CD14-positive monocyte (primary cell): ENCODE data around the gene HIVEP3. TPM values are rescaled to one million over a fixed set of nuclear protein-coding genes. Genes with fewer than 3 reads are reported as not detected.

Source experiments
- DNase-seq, 3 donors: peaks; one replicate each; pipeline ENCODE4 v3.0.0-alpha.2; 2011 to 2022
- H2AFZ ChIP-seq: 2 replicates; pipeline ENCODE4 v1.6.0; 2012; ENCODE audit warnings: mild to moderate bottlenecking, low read depth, low read length, inconsistent platforms; ENCODE audit not compliant: insufficient read depth, poor library complexity, severe bottlenecking
- H3K27ac ChIP-seq, 2 donors: 1 replicate in 1 of 2; 2 replicates in 1 of 2; pipeline ENCODE4 v1.5.1; 2012 to 2013; ENCODE audit warnings: low read length in 2 of 2, control low read depth in 1 of 2, inconsistent platforms in 1 of 2, low read depth in 1 of 2, mild to moderate bottlenecking in 1 of 2
- H3K27me3 ChIP-seq, 2 donors: one replicate each; pipeline versions ENCODE4 v1.6.0 to v1.6.1; 2011 to 2013; ENCODE audit warnings: low read length in 2 of 2; ENCODE audit not compliant: control insufficient read depth in 2 of 2, insufficient read depth in 2 of 2
- H3K36me3 ChIP-seq, 2 donors: replicated peaks in 1 of 2; 1 replicate in 1 of 2; 2 replicates in 1 of 2; pipeline versions ENCODE4 v1.5.1 to v1.6.1; 2012 to 2013; ENCODE audit warnings: low read length in 2 of 2, control low read depth in 1 of 2, inconsistent platforms in 1 of 2, mild to moderate bottlenecking in 1 of 2; ENCODE audit not compliant: insufficient read depth in 2 of 2, control insufficient read depth in 1 of 2
- H3K4me1 ChIP-seq, 2 donors: 1 replicate in 1 of 2; 2 replicates in 1 of 2; pipeline versions ENCODE4 v1.5.1 to v1.6.1; 2012 to 2013; ENCODE audit warnings: low read length in 2 of 2, control low read depth in 1 of 2, inconsistent platforms in 1 of 2, mild to moderate bottlenecking in 1 of 2, moderate library complexity in 1 of 2; ENCODE audit not compliant: insufficient read depth in 2 of 2, control insufficient read depth in 1 of 2
- H3K4me2 ChIP-seq: replicated peaks from 2 replicates; pipeline ENCODE3; 2012; ENCODE audit warnings: low read length, moderate library complexity, mild to moderate bottlenecking; ENCODE audit not compliant: poor library complexity, severe bottlenecking; ENCODE audit errors: extremely low read depth
- H3K4me3 ChIP-seq, 3 experiments: fragments of 200-600 bp in 1 of 3; sonication (generic) in 1 of 3; replicated peaks in 1 of 3; 1 replicate in 2 of 3; 2 replicates in 1 of 3; pipeline ENCODE4 v1.5.1; 2011 to 2013; ENCODE audit warnings: low read length in 3 of 3, mild to moderate bottlenecking in 3 of 3, control low read depth in 2 of 3, low read depth in 2 of 3, inconsistent platforms in 1 of 3, moderate library complexity in 1 of 3
- H3K79me2 ChIP-seq: 2 replicates; pipeline ENCODE4 v1.6.0; 2012; ENCODE audit warnings: mild to moderate bottlenecking, control low read depth, inconsistent platforms, low read length, moderate library complexity; ENCODE audit not compliant: insufficient read depth
- H3K9ac ChIP-seq: 2 replicates; pipeline ENCODE4 v1.6.0; 2017; ENCODE audit warnings: low read length, mild to moderate bottlenecking; ENCODE audit not compliant: insufficient read depth, poor library complexity, severe bottlenecking
- H3K9me3 ChIP-seq, 2 donors: replicated peaks in 1 of 2; 1 replicate in 1 of 2; 2 replicates in 1 of 2; pipeline versions ENCODE4 v1.5.1 to v1.6.1; 2012 to 2013; ENCODE audit warnings: low read length in 2 of 2, control low read depth in 1 of 2; ENCODE audit not compliant: control insufficient read depth in 1 of 2, insufficient read depth in 1 of 2
- H4K20me1 ChIP-seq: 2 replicates; pipeline ENCODE4 v1.6.0; 2012; ENCODE audit warnings: mild to moderate bottlenecking, low read length, control low read depth, moderate library complexity; ENCODE audit not compliant: insufficient read depth
- H3K27ac Mint-ChIP-seq, 7 donors: one replicate each; pipeline ENCODE4 v1.8.0; 2020; ENCODE audit warnings: mild to moderate bottlenecking in 7 of 7, mixed read lengths in 7 of 7, moderate library complexity in 6 of 7, inconsistent platforms in 2 of 7
- H3K27me3 Mint-ChIP-seq, 3 donors: one replicate each; pipeline ENCODE4 v1.8.0; 2021 to 2022; ENCODE audit warnings: low read depth in 3 of 3, mild to moderate bottlenecking in 3 of 3, mixed read lengths in 3 of 3, moderate library complexity in 3 of 3, inconsistent platforms in 1 of 3
- H3K36me3 Mint-ChIP-seq, 2 donors: one replicate each; pipeline ENCODE4 v1.8.0; 2020; ENCODE audit warnings: mixed read lengths in 2 of 2, inconsistent platforms in 1 of 2, mild to moderate bottlenecking in 1 of 2
- H3K4me1 Mint-ChIP-seq: one replicate; pipeline ENCODE4 v1.8.0; 2020; ENCODE audit warnings: mild to moderate bottlenecking, mixed read lengths
- H3K4me3 Mint-ChIP-seq, 2 donors: one replicate each; pipeline ENCODE4 v1.8.0; 2020; ENCODE audit warnings: mild to moderate bottlenecking in 2 of 2, mixed read lengths in 2 of 2, moderate library complexity in 1 of 2
- H3K9me3 Mint-ChIP-seq, 7 donors: one replicate each; pipeline ENCODE4 v1.8.0; 2020 to 2022; ENCODE audit warnings: mixed read lengths in 7 of 7, mild to moderate bottlenecking in 6 of 7, moderate library complexity in 6 of 7, inconsistent platforms in 2 of 7
- WGBS: methylation state at CpG from one replicate; pipeline ENCODE4 v1.1.5; 2013; ENCODE audit warnings: missing lambda C conversion rate; ENCODE audit not compliant: insufficient coverage; 5-methylcytosine and 5-hydroxymethylcytosine counted together
- intact Hi-C, 2 donors: fragments of 100-400 bp; cut with micrococcal nuclease; formaldehyde crosslinking; loops; one replicate each; pipeline versions ENCODE4 v1.15.0 to v1.15.1; 2023
- polyA plus RNA-seq, 3 donors: library from polyadenylated mRNA; depleted of rRNA in 1 of 3; unstranded in 2 of 3; stranded (reverse) in 1 of 3; fragments of 300-500 nt in 2 of 3; fragments of >200 nt in 1 of 3; fragmentation: Illumina TruSeq in 2 of 3; gene quantifications; 1 replicate in 2 of 3; 2 replicates in 1 of 3; pipeline ENCODE4 v1.2.3, GENCODE V29; 2012 to 2021
- TF ChIP-seq, protein P1 (sequence below): fragments of 200-600 bp; IDR thresholded peaks from one replicate; pipeline ENCODE4 v1.8.0; 2022; ENCODE audit warnings: antibody characterized with exemption, mild to moderate bottlenecking

Gene HIVEP3
- polyA plus RNA-seq, 3 donors, result 1.2 to 3.7 (median 1.8) TPM

DNA sequence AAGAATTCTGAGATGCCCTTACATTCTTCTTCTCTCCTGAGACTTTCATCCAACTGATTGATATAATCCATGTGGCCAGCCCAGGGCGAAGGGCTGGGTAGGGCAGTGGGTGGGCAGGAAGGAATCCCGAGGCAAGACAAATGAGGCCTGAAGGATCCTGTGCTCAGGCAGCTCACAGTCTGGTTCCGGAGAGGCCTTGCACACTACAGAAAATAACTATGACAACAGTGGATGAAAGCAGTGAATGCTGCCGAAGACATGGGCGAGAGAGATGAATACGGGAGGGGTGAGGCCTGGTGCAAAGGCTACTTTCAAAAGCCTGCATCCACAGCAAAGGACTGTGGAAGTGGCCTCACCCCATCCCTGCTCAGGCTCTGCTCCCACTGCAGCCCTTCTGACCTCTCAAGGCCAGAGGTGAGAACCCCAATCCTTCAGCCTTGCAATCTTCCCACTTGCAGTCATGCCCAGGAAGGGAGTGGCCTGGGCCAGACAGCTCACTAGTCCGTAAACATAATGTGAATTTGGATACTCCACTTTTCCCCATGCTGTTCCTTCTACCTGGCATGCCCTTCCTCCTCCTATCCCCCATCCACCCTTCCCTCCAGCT lies 250.6 kb downstream of the HIVEP3 start:
- peaks cover 31% of the 10 kb centered on the region for H3K4me1 Mint-ChIP-seq
- H3K27me3 ChIP-seq, result no peaks in the 10 kb centered on the region
- TF ChIP-seq, protein P1, sequence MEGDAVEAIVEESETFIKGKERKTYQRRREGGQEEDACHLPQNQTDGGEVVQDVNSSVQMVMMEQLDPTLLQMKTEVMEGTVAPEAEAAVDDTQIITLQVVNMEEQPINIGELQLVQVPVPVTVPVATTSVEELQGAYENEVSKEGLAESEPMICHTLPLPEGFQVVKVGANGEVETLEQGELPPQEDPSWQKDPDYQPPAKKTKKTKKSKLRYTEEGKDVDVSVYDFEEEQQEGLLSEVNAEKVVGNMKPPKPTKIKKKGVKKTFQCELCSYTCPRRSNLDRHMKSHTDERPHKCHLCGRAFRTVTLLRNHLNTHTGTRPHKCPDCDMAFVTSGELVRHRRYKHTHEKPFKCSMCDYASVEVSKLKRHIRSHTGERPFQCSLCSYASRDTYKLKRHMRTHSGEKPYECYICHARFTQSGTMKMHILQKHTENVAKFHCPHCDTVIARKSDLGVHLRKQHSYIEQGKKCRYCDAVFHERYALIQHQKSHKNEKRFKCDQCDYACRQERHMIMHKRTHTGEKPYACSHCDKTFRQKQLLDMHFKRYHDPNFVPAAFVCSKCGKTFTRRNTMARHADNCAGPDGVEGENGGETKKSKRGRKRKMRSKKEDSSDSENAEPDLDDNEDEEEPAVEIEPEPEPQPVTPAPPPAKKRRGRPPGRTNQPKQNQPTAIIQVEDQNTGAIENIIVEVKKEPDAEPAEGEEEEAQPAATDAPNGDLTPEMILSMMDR, result no peak
- peaks cover 15 to 20% of the 10 kb centered on the region in 2 donors for H3K4me1 ChIP-seq
- H3K27ac ChIP-seq, result no peak overlapping the region
- no peak overlapping the region for H3K27ac Mint-ChIP-seq
- no peak overlapping the region for H3K4me3 Mint-ChIP-seq
- H3K4me3 ChIP-seq, result no peak overlapping the region
- H3K4me2 ChIP-seq, result no peak overlapping the region
- DNase-seq, result no peak
- intact Hi-C loops, result loop anchor here in 1 of 2 donors (10.0 kb wide), 1 partner anchor 57 kb away; no protein-coding TSS in a partner anchor
- peaks cover 0 to 1% (median 0%) of the 10 kb centered on the region in 7 donors for H3K9me3 Mint-ChIP-seq
- H3K36me3 Mint-ChIP-seq, result peaks cover 0 to 2% of the 10 kb centered on the region in 2 donors
- no peak overlapping the region for H3K9ac ChIP-seq
- H2AFZ ChIP-seq, result no peak overlapping the region
- H3K36me3 ChIP-seq, result no peaks in the 10 kb centered on the region
- H4K20me1 ChIP-seq, result no peaks in the 10 kb centered on the region
- H3K79me2 ChIP-seq, result no peaks in the 10 kb centered on the region
- peaks cover 4 to 7% (median 5%) of the 10 kb centered on the region in 3 donors for H3K27me3 Mint-ChIP-seq
- 88% methylated on average over 3 of the region's 7 CpGs for WGBS
- H3K9me3 ChIP-seq, result no peaks in the 10 kb centered on the region

DNA sequence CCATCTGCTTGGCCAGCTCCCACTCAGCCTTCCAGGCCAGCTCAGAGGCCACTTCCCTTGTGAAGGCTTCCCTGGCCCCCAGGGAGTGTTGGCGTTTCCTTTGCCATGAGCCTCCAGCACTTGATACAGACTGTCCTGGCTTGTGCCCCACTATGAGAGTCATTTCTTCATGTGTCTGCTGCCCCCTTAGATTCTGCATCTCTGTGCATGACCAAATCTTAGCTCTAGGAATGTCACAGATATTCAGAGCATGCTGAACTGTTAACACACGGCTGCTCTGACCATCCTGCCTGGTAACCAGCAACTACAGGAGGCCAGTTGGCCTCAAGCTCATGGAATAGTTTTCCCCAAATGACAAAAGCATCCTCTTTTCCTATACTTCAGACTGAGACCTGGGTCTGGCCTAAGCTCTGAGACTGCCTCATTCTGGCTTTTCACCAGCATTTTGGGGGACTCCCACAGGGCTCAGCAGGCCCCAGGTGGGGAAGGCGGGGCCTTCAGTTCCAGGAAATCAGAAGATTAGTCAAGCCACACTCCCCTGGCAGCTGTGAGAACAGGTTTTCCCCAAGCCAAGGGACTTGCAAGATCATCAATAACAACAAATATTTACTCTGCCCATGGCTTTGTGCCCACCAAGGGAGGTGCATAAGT lies 251.6 kb downstream of the HIVEP3 start:
- intact Hi-C loops, result loop anchor here in 1 of 2 donors (10.0 kb wide), 1 partner anchor 58 kb away; no protein-coding TSS in a partner anchor
- peaks cover 16 to 20% of the 10 kb centered on the region in 2 donors for H3K4me1 ChIP-seq
- no peak overlapping the region for H3K4me3 ChIP-seq
- H3K79me2 ChIP-seq, result no peaks in the 10 kb centered on the region
- Mint-ChIP-seq H3K4me3 (no peak overlapping the region), H3K27me3 (peaks cover 4 to 8% (median 5%) of the 10 kb centered on the region in 3 donors), H3K27ac (no peak overlapping the region), H3K36me3 (peaks cover 0 to 2% of the 10 kb centered on the region in 2 donors), H3K9me3 (peaks cover 0 to 1% (median 0%) of the 10 kb centered on the region in 7 donors), H3K4me1 (peaks cover 25% of the 10 kb centered on the region)
- no peaks in the 10 kb centered on the region for H3K9me3 ChIP-seq
- H3K36me3 ChIP-seq, result no peaks in the 10 kb centered on the region
- H3K9ac ChIP-seq, result no peak overlapping the region
- no peak for DNase-seq
- H3K27me3 ChIP-seq, result no peaks in the 10 kb centered on the region
- H2AFZ ChIP-seq, result no peak overlapping the region
- no peak overlapping the region for H3K4me2 ChIP-seq
- TF ChIP-seq, protein P1, result no peak
- WGBS, result 98% methylated on average over 3 of the region's 3 CpGs
- H3K27ac ChIP-seq, result no peak overlapping the region
- H4K20me1 ChIP-seq, result no peaks in the 10 kb centered on the region
